Measurements from ENCODE around the gene TOMM20.

The TOMM20 gene

GRCh38 chr1:235160957-235161684 lies 32.5 kb upstream of the TOMM20 start, which contains the start of gene RBM34 (continued):
- TF ChIP-seq ZNF280D (tag by site-specific recombination; IDR thresholded peaks at IDR 0.05), result no peak
- TF ChIP-seq SCRT2 (tag by site-specific recombination; IDR thresholded peaks at IDR 0.05), result peak; percentile 99
- peak; percentile 37; the same call in 1 of the 2 replicates for TF ChIP-seq ZBTB1 (tag by site-specific recombination; IDR thresholded peaks at IDR 0.05)
- peak; percentile 37; the same call in 1 of the 2 replicates for TF ChIP-seq ZNF664 (tag by site-specific recombination; IDR thresholded peaks at IDR 0.05)
- TF ChIP-seq ZNF26 (tag by site-specific recombination; IDR thresholded peaks at IDR 0.05), result no peak
- TF ChIP-seq HIC1 (tag by site-specific recombination; IDR thresholded peaks at IDR 0.05), result no peak; the same call in 1 of the 2 replicates
- no peak for TF ChIP-seq EGR2 (tag by site-specific recombination; IDR thresholded peaks at IDR 0.05; ENCODE audit: low read depth)
- peak; percentile 96 for TF ChIP-seq ZFP37 (tag by site-specific recombination; IDR thresholded peaks at IDR 0.05)
- no peak for TF ChIP-seq ZNF112 (tag by site-specific recombination; IDR thresholded peaks at IDR 0.05)
- peak; percentile 31; the same call in 1 of the 2 replicates for TF ChIP-seq ZNF561 (tag by site-specific recombination; IDR thresholded peaks at IDR 0.05; ENCODE audit: borderline replicate concordance)
- TF ChIP-seq ZNF404 (tag by site-specific recombination; IDR thresholded peaks at IDR 0.05), result no peak
- peak; percentile 94 for TF ChIP-seq KLF17 (tag by site-specific recombination; IDR thresholded peaks at IDR 0.05)

GRCh38 chr1:235160383-235160956 lies 31.8 kb upstream of the TOMM20 start:
- CTCF ChIA-PET, result interaction anchor here (0.6 to 1.2 kb wide), 8 partner anchors 12 to 1870 kb away, joined by 3 to 4 read pairs (median 3); no protein-coding TSS in a partner anchor
- Histone ChIP-seq H3K4me3 (ENCODE audit: low read depth, low read length) (peak overlapping the region; percentile 74), H3K4me1 (ENCODE audit: control insufficient read depth, insufficient read depth, low read length) (no peaks in the 10 kb centered on the region), H3K27ac (ENCODE audit: extremely low read depth, low read depth, low read length) (peak overlapping the region; percentile 77), H3K9me3 (ENCODE audit: control insufficient read depth, insufficient read depth, low read depth, low read length) (no peaks in the 10 kb centered on the region), H3K36me3 (ENCODE audit: control insufficient read depth in 2 of 2, insufficient read depth in 1 of 2, low read length in 2 of 2) (peaks cover 34 to 44% of the 10 kb centered on the region in 2 experiments)
- POLR2A ChIA-PET, result interaction anchor here (0.7 to 2.0 kb wide), 19 partner anchors 11 to 1073 kb away, joined by 3 to 19 read pairs (median 4); partner anchors contain the start of genes ARID4B, B3GALNT2, GGPS1 and TBCE
- TF ChIP-seq ZNF398 (tag by site-specific recombination; IDR thresholded peaks at IDR 0.05) (no peak), ZNF223 (tag by site-specific recombination; IDR thresholded peaks at IDR 0.05) (peak; percentile 92; the same call in 1 of the 2 replicates), ZNF433 (tag by site-specific recombination; IDR thresholded peaks at IDR 0.05; ENCODE audit: low read depth) (0 out of 2 replicates have a peak, but pooled peaks have one; percentile 19), PRDM1 (tag by site-specific recombination; IDR thresholded peaks at IDR 0.05) (peak; percentile 99)
